HG03045 (cell line): ENCODE measurements around the gene NHSL1.

ENCODE experiments used
- ATAC-seq: cut with Tn5 transposase; IDR thresholded peaks from one replicate; pipeline ENCODE4 v1.9.1; 2021; ENCODE audit warnings: mild to moderate bottlenecking, moderate library complexity; ENCODE audit not compliant: unreplicated experiment

NHSL1 gene, protein sequence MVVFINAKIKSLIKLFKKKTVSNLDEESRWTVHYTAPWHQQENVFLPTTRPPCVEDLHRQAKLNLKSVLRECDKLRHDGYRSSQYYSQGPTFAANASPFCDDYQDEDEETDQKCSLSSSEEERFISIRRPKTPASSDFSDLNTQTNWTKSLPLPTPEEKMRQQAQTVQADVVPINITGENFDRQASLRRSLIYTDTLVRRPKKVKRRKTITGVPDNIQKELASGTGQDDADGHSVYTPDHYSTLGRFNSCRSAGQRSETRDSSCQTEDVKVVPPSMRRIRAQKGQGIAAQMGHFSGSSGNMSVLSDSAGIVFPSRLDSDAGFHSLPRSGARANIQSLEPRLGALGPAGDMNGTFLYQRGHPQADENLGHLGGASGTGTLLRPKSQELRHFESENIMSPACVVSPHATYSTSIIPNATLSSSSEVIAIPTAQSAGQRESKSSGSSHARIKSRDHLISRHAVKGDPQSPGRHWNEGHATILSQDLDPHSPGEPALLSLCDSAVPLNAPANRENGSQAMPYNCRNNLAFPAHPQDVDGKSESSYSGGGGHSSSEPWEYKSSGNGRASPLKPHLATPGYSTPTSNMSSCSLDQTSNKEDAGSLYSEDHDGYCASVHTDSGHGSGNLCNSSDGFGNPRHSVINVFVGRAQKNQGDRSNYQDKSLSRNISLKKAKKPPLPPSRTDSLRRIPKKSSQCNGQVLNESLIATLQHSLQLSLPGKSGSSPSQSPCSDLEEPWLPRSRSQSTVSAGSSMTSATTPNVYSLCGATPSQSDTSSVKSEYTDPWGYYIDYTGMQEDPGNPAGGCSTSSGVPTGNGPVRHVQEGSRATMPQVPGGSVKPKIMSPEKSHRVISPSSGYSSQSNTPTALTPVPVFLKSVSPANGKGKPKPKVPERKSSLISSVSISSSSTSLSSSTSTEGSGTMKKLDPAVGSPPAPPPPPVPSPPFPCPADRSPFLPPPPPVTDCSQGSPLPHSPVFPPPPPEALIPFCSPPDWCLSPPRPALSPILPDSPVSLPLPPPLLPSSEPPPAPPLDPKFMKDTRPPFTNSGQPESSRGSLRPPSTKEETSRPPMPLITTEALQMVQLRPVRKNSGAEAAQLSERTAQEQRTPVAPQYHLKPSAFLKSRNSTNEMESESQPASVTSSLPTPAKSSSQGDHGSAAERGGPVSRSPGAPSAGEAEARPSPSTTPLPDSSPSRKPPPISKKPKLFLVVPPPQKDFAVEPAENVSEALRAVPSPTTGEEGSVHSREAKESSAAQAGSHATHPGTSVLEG (N-terminal part only)

DNA sequence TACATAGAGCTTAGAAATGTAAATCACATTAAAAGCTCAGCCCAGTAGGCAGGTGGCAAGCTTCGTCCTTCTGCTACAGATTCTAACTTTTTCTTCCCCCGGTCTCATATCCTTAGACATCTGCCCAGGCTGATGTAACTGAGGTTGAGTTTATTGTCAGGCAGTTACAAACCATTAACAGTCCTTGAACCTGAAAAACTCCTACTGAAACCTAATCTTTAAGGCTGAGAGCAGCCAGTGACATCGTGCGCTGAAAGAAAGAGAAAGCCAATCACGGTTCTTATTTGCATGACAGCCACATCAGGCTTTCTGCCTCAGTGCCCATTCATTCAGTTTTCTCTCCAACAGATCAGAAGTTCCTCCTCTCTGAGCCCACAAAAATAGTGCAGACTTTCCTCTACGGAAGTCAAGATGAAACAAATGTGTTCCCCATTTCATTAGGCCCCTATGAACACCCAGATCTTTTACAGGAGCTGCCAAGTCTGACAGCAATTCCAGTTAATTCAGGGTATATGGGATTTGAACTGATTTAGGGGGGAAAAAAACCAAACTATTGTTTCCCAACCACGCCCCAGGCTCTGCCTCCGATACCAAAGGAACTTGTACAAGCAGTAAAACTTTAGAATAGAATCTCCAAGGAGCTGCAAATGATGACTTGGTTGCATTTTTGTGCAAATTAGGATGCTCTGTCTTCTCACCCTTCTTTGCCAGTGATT, at the start of gene NHSL1:
Gene NHSL1 (minus strand): TSS at position 192 of the 716 bp plus-strand sequence. CDS start 204 bp downstream, outside the sequence.
- peak; percentile 74 for ATAC-seq

DNA sequence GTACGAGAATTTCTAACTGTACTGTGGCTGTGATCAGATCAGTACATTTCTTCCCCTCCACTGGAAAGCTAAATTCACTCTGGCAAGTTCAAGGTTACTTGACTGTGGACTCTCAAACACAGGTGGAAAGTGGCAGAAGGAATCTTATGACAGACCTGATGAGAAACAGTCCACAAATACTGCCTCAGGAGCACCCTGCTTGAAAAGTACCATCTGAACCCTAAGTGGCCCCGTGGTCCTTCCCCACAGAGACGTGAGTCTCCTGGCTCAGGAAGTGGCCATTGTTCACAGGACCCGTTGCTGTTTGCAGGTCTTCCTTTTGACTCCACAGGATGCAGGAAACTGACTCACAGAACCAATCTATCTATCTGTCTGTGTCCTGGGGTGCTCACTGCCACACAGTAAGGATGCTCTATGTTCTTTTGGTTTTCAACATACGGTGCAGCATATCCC, 47.5 kb upstream of the NHSL1 start:
- ATAC-seq = no peak

DNA sequence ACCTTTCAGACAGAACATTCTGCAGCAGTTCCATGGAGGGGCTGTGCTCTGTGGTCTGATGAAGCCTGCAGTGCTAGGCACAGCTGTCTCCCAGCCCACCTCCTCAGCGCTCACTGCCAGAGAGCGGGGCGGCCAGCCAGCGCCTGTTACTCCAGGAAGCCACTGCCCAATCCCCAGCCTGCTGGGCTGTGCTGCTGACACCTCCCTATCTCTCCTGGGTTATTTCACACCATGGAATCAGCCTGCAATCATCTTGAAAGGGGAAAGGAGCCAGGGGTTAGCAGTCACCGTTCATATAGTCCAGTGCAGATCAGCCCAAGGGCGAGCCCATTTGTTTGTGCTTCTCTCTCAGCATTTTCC, 46.3 kb upstream of the NHSL1 start:
- no peak for ATAC-seq

DNA sequence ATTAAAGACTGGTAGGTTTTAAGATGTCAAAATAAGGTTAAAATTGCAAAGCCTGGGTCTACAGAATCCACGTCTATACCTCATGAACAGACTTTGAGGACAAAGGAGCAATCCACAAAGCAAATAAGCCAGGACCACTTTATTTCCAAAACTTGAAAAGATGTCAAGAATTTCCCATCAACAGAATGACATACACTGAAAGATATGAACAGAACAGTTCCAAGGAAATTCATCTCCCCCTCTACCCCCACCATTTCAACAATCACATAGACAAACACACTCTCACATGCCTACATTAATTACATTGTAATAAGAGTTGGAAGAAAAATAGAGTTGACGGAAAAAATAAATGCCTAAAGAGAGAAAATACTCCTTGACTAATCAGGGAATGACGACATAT, 45.2 kb upstream of the NHSL1 start:
- no peak for ATAC-seq

DNA sequence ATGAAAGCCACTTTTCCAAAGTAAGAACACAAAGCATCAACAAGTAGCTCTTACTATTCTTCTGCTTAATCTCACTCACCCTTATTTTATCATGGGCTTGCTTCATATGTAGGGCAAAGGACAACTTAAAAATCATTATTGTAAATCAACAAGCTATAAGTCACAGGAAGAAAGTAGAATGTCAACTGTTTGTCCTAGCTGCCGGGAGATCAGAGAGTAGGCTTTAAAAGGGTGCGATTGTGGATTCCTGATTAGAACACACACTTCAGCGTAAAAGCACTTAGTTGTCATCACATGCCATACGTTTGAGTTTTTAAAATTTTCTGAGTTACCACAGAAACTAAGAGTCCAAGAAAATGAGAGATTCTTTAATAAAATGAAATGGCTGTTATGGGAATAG, 44.4 kb upstream of the NHSL1 start:
- no peak for ATAC-seq

DNA sequence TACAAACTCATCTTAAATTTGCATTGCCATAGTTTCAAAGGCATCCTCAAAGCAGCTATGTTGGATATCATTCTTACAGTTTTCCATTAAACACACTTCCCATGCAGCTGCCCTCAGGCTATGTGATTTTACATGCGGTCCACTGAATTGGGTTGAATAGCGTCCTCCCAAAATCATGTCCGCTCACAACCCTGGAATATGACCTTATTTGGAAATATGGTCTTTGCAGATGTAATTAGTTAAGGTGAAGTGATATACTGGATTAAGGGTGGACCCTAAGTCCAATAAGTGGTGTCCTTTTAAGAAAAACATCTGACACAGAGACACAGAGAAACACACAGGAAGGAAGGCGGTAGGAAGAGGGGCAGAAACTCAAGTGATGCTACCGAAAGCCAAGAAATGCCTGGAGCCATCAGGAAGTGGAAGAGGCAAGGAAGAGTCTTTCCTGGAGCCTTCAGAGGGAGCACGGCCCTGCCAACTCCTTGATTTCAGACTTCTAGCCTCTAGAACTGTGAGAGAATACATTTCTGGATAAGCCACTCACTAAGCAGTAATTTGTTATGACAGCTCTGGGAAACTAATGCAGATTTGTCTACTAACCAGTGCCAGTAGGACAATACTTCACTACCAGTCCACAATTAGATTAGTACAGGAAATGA, 42.7 kb upstream of the NHSL1 start:
- ATAC-seq = no peak

DNA sequence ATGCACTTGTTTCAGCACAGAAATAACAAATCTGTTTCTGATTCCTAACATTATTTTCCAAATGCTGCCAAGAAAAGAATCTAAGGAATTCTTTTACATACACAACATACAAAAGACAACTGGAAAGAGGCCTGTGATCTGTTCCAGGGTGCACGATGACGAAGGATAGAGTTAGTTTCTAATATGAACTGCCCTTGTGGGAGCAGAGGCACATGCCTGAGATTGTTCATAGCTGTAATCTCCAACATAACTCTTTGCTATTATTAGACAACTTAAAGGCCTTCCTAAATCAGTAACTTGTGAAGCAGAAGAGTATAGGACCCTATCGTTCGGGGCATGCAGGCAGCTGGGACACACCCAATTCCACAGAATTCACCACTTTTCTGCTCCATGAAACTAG, 41.2 kb upstream of the NHSL1 start:
- ATAC-seq = no peak

DNA sequence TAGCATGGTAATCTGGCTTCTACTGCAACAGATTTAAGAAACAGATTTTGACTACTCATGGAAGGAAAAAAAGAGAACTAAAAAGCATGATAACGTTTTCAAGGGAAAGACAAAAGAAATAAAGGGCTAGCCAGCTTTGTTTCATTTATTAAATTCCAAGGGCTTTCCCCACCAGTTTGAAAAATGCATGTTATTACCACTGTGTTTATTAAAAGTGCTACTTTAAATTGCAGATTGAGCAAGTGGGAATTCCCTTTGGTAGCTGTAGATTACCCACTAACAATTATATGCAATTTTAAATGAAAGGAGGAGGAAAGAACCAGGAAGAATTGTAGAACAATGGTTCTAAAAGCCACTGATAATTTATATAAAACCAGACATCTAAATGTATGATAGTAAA, 40.6 kb upstream of the NHSL1 start:
- ATAC-seq = no peak

DNA sequence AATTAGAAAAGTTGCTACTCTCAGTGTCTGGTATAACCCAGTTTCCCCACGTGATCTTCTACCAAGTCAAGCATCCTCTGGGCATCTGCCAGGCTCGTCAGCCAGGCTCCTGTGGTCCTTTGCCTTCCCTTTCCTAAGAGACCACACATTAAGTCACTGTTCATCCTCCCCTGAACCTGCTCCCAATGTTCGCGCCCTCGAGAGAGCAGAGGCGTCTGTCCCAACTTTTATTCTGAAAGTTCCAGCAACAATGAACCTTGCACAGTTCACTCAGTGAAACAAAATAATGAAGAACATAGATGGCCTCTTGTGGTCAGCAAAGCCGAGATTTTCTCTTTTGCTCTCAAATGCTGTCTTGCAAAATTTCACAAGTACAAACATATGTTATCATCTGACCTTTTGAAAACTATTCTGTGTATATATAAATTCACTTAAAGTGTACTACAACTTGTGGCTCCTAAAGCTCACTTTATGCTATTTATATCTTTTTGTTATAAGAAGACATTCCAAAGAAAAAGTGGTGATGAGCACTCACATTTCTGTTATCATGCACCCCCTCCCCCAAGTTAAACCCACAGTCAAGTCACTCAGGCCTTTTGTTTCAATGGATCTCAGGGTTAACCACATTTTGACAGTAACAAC, 39.2 kb upstream of the NHSL1 start:
- no peak for ATAC-seq

DNA sequence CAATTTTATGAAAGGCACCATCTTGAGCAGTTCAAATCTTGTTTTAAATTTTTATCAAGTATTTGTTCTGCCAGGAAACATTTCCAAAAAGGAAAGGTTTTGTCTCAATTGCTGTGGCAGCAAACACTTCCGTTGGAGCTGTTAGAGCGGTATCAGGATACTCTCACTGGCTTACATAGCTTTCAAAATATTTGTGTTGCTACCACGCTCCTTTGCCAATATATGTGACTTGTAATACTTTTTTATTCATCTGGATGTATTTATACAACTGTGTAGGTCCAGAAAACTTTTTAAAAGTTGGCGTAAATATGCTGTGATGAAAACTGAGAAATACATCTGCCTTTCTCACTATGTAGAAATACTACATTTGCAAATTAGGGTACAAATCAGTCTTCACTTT, 37.8 kb upstream of the NHSL1 start:
- ATAC-seq = no peak

DNA sequence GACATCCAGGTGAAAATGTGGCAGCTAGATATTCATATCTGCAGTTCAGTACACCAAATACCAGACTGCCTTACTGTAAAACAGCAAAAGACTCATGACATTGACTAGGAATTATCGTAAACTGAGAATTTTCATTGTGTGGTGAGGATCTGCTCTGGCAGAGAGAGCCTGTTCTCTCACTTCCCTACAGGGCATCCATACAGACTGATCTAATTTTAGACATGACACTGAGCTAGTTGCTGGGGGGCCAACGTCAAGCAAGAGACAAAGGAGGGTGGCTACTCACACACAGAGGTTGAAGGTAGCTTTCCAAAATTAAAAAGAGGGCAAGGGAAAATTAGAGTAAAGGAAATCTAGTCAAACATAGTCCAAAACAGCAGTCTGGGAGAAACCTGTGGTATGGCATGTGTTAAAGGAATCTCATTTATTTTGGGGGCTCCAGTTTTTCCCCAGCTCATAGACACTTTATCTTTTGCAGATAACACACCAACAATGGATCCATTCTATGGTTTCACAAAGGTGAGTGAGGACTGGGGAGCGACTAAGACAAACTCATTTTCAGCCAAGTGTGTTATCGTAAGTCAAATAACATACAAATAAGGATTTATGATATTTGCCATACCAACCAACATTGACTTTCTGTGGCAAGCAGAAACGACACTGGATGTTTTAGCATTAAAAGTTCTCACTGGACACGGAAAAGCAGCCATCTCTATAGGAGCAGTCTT, 36.6 kb upstream of the NHSL1 start:
- ATAC-seq = no peak

DNA sequence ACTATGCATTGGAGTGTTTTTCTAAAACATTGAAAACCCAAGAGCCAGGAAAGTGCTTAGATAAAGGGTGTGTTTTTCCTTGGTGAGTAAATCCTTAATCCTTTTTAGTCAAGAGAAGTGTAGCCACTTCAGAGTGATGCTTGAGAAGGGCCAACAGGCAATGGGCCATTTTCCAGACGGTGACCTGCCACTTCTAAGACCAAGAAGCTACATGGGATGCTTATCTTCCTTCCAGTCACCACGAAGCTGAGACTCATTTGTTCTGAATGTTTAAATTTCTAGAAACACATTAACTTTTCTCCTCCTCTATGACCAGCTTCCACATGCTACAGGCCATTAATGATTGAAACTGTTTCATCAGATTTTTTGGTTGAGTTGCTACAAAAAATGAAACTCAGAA, 34.4 kb upstream of the NHSL1 start:
- no peak for ATAC-seq

DNA sequence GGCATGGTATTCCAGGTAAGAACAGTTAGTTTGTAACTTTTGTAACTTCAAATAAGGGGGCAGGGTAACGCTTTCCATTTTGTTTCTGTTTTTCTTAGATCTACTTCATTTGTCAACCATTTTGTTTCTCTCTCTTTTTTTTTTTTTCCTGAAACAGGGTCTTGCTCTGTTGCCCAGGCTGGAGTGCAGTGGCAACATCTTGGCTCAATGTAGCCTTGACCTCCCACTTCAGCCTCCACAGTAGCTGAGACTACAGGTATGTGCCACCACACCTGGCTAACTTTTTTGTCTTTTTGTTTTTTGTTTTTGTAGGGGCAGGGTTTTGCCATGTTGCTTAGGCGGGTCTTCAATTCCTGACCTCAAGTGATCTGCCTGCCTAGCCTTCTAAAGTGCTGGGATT, 32.1 kb upstream of the NHSL1 start:
- ATAC-seq = no peak

DNA sequence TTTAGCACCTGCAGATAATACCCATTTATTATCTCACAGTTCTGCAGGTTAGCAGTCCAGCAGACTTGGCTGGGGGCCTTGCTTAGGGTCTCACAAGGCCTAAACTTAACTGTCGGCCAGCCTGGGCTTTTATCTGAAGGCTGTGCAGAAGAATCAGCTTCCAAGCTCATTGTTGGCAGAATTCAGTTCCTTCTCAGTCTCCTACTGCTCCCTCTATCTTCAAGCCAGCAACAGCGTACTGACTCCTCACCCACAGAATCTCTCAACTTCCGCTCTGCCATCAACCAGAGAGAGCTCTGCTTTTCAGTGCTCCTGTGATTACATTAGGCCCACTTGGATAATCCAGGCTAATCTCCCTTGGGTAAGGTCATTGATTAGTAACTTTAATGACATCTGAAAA, 30.2 kb upstream of the NHSL1 start:
- no peak for ATAC-seq

DNA sequence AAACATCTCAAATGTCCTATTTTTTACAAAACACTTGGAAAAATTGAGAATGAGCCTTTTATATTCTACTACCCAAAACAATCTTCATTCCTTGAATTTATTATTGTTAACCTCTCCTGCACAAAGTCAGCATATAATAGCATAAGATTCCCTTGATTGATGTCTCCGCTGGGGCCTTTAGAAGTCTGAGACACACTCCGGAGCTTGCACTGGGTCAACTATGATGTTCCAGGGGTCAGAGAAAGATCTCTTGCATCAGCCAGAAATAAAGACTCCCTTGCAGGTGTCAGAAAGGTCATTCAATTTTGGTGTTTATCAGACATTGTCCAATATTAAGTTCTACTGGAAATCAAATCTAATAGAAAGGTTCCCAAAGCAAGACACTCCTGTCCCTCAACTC, 29.7 kb upstream of the NHSL1 start:
- ATAC-seq = no peak

DNA sequence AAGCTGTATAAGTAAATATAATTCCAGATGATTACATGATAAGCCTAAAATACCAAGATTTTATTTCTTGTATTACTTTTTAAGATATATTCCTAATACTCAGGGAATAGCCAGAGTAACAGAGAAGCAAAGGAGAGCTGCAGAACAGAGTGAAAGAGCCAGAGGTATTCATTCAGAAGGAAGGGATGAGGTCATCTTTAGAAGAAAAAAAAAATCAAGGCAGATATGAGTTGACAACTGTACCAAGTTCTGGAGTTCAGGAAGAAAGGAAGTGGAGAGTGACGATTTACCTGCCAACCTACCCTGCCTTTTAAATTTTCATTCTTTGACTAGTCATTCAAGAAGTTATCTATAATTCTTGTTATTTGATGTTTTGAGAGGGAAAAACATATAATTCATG, 28.8 kb upstream of the NHSL1 start:
- no peak for ATAC-seq

DNA sequence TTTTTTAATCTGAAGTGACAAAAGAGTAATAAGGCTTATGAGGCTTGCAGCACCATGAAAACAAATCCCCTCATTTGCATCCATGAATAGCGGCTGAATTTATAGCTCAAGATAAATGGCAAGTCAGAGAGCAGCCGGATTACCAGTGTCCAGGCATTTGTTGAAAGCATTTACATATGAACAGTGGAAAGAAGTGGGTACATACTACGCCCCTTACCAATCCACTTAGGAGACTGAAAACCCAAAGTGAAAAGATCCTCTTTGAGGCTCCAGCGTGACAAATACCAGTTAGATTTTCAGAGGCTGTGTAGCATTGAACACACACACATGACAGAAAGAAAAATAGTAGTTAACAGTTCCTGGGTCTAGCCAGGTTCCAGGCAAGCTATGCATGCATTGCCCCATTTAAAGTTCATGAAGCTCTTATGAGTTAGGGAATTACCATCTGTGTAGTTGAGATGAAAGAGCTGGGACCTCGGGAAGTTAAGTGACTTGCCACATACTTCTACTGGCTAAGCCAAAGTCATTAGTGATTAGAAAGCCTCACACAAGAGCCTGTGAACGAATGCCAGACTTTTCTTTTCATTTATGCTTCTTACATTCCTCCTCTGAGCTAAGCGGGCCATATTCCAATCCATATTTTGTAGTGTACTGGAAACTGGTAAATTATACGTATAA, 28.3 kb upstream of the NHSL1 start:
- no peak for ATAC-seq

DNA sequence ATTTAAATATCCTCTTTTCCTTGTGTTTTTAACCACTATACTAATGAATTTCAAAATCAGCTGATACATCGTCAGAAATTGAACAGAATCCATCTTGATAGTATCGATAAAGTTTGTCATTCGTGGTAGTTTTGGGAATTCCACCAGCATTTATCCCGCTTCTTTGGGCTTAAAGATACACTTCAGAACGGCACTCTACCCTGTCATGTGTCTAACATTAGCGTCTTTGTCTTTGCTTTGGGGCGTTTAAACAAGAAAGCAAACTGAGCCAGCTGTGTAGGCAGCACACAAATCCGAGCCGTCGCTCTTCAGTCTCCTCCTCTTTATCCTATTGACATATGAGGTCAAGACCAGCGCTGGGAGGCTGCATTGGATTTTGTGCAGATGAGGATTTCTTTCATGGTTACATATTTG, 27.5 kb upstream of the NHSL1 start:
- ATAC-seq = no peak
